IPS-18c (cell line): Measurements from ENCODE around the gene TOP3A.
"Not testable (repeated sequence)": the region's sequence is repeated elsewhere in the genome, so short reads cannot be mapped to it uniquely, and the experiment has no call there.

ENCODE experiments used
- H3K4me3 ChIP-seq: 2 replicates; pipeline ENCODE4 v1.7.0; 2013; ENCODE audit warnings: low read depth, mild to moderate bottlenecking, low read length, moderate library complexity; ENCODE audit not compliant: insufficient read depth
- H3K9me3 ChIP-seq: one replicate; pipeline ENCODE4 v1.6.1; 2013; ENCODE audit warnings: mild to moderate bottlenecking, low read length, moderate library complexity; ENCODE audit not compliant: control insufficient read depth, insufficient read depth

The TOP3A gene

GRCh38 chr17:18300725-18301480 is 13.9 kb downstream of the TOP3A start:
- H3K9me3 ChIP-seq: peaks cover 3% of the 10 kb centered on the region
- no peak overlapping the region for H3K4me3 ChIP-seq

GRCh38 chr17:18298061-18298460 is 16.7 kb downstream of the TOP3A start:
- not testable (repeated sequence) for H3K9me3 ChIP-seq, H3K4me3 ChIP-seq

- H3K9me3 ChIP-seq: no peaks in the 10 kb centered on the region
- no peak overlapping the region for H3K4me3 ChIP-seq
Measured at GRCh38 chr17:18291718-18292540, 22.9 kb downstream of the TOP3A start.

DNA sequence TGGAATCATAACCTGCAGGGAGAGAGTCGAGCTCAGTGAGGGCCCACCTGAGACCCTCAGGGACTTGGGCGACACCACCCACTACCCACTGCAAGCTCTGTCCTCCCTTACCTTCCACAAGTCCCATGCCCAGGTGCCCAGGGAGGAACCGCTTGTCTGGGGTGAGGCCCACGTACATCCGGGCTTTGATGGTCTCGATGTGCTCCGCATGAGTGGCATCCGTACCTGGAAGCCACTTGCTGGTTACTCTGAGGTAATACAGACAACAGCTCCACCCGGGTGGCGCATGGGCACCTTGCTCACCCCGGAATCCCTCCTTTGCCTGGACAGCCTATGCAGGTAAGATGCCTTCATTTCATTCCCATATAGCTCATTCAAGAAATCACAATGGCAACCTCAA is 29.5 kb downstream of the TOP3A start:
- H3K4me3 ChIP-seq: no peak overlapping the region

DNA sequence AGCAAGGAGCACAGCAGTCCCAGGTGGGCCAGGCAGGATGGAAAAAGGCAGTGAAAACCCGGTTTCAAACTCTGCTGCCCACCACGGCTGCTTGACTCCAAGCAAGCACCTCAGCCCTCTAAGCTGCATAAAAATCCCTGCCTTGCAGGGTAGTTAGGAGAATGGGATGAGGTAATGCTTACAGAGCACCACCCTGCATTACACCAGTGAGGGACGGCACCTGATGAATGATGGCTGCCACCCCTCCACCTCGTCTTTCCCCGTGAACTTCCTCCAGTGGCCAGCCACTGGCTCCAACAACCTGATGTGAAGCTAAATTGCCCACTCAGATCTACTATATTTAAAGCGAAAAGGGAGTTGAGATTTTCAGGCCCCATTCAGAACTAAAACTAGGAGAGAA is 33.0 kb downstream of the TOP3A start:
- Histone ChIP-seq H3K4me3 (no peak overlapping the region), H3K9me3 (no peaks in the 10 kb centered on the region)

More for the DNA sequence above, 29.5 kb downstream of the TOP3A start:
- H3K9me3 ChIP-seq: no peaks in the 10 kb centered on the region

DNA sequence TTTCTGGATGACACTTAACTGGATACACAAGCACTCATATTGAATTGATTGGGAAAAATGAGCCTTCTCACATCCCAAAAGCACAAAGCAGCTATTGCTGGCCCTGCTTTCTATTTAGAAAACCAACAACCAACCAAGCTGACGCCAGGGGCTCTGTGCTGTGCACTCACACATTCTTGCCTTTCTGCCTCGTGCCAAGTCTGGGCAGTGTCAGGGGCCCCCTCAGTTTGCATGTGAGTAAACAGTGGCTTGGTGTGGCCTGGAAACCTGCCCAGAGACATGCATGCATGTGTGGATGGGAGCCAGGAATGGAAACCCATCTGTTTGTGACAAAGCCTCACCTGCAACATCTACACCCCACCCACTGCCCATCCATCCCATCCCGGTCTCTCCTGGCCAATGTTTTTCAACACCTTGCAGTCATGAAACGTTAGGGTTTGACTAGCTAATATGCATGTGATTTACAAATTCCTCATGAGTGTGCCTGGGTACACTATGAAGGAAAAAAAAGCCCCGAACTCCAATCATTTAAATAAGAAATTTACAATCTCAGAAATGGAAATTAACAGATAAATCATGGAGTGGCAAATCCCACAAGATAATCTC is 33.9 kb downstream of the TOP3A start:
- H3K4me3 ChIP-seq: no peak overlapping the region
- H3K9me3 ChIP-seq: no peaks in the 10 kb centered on the region

GRCh38 chr17:18280249-18280648 is 34.5 kb downstream of the TOP3A start:
- H3K4me3 ChIP-seq: no peak overlapping the region
- no peaks in the 10 kb centered on the region for H3K9me3 ChIP-seq

- no peaks in the 10 kb centered on the region for H3K9me3 ChIP-seq
Measured at GRCh38 chr17:18278867-18279266, 35.9 kb downstream of the TOP3A start.

DNA sequence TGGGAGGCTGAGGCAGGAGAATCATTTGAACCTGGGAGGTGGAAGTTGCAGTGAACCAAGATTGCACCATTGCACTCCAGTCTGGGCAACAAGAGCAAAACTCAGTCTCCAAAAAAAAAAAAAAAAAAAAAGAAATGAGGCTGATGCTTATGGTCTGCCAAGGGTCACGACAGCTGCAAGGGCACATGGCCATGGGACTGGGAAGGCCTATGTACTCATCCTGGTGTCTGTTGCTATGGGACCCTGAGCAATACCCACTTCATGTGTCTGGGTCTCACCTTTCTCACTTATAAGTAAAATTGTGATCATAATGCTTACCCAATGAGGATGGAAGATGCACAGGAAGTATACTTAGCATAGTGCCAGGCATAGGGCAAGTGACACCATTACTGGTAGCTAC is 37.7 kb downstream of the TOP3A start:
- H3K4me3 ChIP-seq: no peak overlapping the region
- no peaks in the 10 kb centered on the region for H3K9me3 ChIP-seq

More at GRCh38 chr17:18278867-18279266, 35.9 kb downstream of the TOP3A start:
- no peak overlapping the region for H3K4me3 ChIP-seq

GRCh38 chr17:18270046-18270931 is 44.5 kb downstream of the TOP3A start:
- H3K4me3 ChIP-seq: no peak overlapping the region
- H3K9me3 ChIP-seq: no peaks in the 10 kb centered on the region

DNA sequence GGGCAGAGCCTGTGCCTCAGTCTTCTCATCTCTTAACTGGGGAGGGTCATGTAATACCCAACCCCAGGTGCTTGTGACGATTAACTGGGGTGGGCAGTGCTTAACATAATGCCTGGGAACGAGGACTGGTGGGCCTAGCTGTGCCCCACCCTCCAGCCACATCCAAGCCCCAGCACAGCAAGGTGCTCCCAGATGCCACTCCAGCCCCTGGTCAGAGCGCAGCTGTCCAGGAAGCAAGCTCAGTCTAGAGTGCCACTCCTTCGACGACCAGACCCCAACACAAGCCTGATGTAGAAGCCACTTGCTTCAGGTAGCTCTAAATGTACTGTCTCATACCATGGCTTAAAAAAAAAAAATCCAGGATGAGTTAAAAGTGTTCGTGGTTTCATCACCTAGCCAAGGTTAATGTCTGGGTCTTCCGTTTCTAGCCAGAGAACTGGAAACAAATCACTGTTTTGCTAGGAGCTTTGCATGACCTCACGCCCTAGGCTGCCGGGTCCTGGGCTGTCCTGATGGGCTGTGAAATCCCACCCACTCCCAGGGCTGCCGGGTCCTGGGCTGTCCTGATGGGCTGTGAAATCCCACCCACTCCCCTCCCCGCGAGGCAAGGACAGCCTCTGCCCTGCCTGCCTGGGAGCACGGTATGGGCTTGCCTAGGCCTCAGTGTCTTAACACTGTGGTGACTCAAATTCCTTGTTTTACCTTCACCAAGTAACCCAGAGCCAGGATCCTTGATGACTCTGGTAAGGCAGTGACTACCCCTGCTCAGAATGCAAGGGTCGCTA is 46.7 kb downstream of the TOP3A start:
- Histone ChIP-seq H3K9me3 (no peaks in the 10 kb centered on the region), H3K4me3 (no peak overlapping the region)

DNA sequence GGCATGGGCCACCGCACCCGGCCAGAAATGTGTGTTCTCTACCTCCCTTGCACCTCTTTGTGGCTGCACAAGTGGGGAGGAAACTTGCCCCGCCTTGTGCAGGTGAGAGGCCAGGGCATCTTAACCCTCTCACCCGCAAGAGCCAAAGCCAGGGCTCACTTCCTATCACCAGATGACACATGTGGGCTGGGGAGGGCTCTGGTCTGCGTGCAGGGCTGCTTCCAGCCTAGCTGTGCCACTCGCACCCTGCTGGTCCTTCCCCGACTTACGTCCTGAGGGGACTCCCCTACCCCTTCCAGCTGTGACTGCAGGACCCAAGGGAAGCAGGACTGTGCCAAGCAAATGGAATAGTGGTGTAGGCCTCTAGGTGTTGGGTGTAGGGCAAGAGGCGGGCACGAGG is 47.4 kb downstream of the TOP3A start:
- no peak overlapping the region for H3K4me3 ChIP-seq
- no peaks in the 10 kb centered on the region for H3K9me3 ChIP-seq

DNA sequence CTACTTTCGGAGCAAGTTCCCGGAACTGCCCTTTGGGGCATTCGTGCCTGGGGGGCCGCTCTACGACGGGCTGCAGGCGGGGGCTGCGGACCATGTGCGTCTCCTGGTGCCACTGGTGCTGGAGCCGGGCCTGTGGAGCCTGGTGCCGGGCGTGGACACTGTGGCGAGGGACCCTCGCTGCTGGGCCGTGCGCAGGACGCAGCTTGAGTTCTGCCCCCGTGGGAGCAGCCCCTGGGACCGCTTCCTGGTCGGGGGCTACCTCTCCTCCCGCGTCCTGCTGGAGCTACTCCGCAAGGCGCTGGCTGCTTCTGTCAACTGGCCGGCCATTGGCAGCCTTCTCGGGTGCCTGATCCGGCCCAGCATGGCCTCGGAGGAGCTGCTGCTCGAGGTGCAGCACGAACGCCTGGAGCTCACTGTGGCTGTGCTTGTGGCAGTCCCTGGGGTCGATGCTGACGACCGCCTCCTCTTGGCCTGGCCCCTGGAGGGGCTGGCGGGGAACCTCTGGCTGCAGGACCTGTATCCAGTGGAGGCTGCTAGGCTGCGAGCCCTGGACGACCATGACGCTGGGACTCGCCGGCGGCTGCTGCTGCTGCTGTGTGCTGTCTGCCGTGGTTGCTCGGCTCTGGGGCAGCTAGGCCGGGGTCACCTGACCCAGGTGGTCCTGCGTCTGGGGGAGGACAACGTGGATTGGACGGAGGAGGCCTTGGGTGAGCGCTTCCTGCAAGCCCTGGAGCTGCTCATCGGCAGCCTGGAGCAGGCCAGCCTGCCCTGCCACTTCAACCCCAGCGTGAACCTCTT is 50.7 kb downstream of the TOP3A start:
- no peak overlapping the region for H3K4me3 ChIP-seq
- H3K9me3 ChIP-seq: no peaks in the 10 kb centered on the region

DNA sequence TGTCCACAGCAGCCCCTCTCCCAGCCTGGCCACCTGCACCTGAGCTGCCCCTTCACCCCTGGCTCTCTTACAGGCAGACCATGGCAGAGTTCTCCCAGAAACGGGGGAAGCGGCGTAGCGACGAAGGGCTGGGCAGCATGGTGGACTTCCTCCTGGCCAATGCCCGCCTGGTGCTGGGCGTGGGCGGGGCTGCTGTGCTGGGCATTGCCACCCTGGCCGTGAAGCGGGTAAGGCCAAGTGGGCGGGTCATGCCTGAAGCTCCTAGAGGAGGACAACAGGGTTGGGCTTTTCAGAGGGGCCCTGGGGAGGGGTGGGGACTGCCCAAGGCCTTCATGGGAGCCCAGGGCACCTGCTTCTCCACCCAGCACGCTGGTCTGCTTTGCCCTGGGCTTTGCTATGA is 52.2 kb downstream of the TOP3A start:
- H3K9me3 ChIP-seq: no peaks in the 10 kb centered on the region
- H3K4me3 ChIP-seq: no peak overlapping the region

DNA sequence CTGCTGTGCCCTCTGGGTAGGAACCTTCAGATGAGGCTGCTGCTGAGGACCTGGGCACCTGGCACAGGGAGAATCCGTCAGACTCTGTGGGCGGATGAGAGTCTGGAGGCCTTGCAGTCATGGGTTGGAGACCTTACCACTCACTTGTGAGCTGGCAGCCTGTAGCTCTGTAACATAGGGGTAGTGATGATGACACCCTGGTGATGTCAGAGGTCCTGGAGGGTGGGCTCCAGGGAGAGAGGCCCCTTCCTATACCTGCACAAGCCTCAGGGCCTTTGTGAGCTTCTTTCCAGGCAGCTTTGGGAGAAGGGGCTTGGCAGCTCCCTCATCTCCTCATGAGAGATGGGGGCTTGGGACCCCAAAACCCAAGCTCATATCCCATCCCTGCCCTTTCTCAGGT is 52.7 kb downstream of the TOP3A start:
- no peak overlapping the region for H3K4me3 ChIP-seq

GRCh38 chr17:18261659-18262058 is 53.1 kb downstream of the TOP3A start:
- H3K4me3 ChIP-seq: peak overlapping the region; percentile 99
- no peaks in the 10 kb centered on the region for H3K9me3 ChIP-seq

More for the DNA sequence above, 52.7 kb downstream of the TOP3A start:
- H3K9me3 ChIP-seq: no peaks in the 10 kb centered on the region
